ENCODE measurements around the gene SDC4.

SDC4 gene

DNA sequence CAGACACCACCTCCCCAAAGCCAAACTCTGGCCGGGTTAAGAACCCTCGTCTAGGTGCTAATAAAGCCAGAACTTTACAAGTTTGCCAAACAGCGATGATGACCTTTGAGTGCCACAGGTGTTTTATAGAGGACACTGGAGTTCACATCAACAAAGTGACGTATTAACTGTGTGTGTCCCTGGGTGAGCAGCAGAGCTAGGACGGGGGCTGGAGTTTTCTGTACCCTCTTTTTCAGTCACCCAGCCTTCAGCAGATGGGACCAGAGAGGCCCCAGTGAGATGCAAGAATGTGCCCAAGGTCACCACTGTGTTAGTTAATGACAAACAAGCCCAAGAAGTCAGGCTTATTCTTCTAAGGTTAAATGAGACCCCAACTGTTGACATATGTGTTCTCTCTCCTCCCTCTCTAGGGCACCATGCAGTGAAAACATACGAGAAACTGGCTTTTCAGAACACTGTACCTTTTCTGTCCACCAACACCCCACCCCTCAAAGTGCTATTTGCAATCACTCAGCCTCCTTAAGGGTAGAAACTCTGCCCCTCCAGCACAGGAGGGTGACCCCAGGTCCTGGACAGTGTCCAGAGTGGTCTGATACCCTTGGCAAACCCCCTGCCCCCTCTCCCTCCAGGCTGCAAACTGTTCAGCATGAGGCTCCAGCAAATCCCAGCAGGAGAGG is 5.2 kb downstream of the SDC4 start:
- no peak for FAIRE-seq

DNA sequence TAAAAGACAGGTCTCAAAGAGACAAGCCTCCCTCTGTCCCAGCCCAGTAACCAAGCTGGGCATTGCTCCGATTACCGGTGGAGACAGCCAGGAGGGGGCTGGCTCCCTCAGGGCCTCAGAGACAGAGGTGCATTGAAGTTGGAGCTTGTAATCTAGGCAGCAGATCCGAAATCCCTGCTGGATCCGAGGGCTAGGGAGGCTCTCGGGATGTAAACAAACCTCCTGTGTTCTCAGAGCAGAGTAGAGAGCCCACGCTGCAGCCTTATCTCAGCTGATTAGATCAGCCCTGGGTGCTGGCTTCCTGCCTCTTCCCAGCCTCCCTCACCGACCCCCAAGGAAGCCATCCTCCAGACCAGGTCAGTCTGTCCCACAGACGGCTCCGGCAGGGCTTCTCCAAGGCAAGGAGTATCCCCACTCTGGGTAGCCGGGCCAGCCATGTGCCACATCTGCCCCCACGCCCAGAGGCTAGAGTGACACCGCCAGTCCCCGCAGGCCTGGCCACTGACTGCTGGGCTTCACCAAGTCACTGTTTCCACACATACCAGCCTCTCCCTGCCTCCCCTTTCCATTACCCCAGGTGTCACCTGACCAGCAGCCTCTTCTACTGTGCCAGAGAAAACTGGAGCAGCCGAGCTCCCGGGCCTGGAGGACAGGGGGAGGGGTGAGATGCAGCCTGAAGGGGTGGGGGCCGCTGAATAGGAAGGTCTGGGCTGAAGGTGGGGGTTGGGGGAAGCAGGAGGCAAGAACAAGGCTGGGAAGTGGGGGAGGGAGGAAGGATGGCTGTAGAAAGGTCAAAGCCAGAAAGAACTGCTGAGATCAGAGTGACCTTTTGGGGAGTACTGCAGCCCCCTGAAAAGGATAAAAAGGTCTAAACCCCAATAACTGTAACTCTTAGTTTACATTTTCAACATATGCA is 6.0 kb downstream of the SDC4 start:
- FAIRE-seq: no peak

DNA sequence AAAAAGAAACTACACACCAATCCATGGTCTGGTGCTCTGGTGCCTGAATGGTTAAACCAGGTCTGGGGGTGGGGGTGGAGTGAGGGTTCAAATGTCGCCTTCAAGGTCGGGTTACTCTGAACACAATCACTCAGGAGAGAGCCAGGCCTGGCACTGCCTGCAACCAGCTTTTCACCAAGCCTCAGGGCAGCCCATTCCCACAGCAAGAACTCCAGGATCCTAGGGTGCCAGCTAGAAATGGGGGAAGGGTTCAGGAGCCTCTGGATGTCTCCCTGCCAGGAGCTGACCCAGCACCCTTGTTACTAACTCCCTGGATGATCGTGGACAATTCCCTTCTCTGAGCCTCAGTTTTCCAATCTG is 6.7 kb downstream of the SDC4 start:
- FAIRE-seq: no peak

DNA sequence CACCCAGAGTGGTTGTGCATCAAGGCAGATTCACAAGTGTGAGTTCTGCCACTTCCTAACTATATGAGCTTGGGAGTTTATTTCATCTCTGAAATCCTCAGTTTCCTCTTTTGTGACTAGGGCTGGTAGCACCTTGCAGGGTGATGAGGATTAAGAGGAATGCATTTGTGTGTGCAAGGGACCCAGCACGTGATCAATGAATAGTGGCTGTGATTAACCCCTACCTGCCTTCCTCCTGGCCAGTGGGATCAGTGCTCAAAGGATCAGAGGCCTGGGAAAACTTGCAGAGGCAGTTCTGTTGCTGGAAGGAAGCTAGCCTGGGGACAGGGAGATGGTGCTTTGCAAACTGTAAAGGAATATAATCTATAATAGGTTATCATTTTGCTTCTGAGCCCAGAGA is 7.3 kb downstream of the SDC4 start:
- no peak for FAIRE-seq

DNA sequence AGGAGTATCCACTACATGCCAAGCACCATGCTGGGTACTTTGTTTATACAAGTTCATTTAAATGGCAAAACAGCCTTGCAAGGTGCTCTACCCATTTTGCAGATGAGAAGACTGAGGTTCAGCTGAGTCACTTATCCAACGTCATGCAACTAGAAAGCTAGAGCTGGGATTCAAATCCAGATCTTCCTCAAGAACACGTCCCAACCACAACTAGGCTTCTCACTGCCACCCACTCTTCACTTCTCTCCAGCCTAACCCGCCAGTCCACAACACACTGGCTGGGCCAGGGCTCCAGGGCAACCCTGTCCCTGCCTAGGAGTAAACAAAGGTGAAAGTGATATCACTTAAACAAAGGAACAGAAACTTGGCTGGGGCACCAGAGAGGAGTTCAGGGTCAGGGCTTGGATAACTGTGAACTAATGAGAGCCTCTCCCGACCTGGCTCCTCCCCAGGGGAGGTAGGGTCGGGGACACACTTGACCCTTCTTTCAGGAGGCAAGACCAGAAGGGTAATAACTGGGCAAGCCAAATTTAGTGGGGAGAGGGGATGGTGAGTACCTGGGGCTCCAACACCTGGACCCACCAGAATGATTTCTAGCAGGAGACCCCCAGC is 7.9 kb downstream of the SDC4 start:
- no peak for FAIRE-seq

DNA sequence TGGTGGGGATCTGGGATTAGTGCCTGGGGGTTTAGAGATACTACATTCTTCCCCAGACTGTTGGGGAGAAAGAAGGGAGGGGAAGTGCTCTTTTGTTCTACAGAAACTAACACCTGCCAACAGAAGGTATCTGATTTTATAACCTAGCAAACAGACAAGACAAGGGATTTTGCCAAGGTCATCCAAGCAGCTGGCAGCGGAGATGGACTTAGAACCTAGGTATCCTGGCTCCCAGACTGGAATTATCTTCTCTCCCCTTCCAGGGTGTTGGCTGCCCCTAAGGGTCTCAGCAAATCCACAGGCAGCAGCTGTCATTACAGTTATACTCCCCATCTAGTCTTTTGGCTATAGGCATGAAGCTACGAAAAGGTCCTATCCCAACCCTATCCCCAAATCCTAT is 8.4 kb downstream of the SDC4 start:
- no peak for FAIRE-seq

DNA sequence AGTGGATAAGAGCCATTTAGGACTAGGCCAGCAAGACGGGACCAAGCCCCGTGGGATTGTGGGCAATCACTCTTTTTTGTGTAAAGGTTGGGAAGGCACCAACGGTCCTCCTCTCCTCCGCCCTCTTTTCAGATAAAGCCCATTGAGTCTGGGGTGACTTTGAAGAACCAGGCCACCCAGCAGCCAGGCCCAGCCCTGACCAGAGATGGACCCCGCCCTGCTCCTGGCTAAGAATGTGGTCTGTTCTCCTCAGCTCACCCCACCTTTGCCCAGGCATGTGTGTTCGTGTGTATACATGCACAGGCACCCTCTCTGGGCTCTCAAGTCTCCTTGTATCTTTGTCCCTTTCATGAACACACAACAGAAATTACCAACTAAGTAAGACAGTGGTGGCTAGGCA is 9.1 kb downstream of the SDC4 start:
- FAIRE-seq: no peak

DNA sequence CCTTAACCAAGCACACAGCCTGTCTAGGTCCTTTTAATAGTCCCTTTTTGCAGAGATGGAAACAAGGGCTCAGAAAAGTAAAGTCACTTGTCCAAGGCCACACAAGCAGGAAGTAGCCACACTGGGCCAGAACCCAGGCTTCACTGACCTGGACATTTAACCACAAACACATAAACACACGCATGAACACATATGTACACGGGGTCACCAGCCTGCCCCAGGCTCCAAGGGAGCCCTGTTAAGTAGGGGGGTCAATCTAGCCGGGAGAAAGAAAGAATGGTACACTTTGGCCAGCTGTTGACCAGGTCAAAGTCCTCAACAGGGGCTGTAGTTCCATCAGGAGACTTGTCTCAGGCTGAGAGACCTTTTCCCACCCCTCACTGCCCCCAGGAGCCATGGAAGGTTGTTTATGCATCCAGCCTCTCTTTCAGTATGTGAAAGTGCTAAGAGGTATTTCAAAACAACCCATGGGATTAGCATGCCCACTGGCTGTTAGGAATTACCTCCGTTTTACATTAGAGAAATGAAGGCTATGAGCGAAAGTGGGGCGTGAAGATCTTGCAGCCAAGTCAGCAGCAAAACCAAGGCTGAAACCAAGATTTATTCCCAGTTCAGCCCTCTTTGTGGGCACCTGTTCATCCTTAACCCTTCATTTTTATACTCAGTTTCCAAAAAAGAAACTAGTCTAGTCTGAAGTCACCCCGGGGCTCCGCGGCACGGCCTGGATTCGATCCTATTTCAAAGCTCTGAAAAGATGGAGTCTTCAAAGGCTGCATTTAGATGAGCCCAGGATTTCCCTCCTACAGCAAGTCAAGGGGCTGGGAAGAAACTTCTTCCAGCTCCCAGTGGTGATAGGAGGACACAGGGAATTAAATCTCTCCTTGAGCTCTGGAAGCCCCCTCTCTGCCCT is 9.8 kb downstream of the SDC4 start:
- FAIRE-seq: no peak

DNA sequence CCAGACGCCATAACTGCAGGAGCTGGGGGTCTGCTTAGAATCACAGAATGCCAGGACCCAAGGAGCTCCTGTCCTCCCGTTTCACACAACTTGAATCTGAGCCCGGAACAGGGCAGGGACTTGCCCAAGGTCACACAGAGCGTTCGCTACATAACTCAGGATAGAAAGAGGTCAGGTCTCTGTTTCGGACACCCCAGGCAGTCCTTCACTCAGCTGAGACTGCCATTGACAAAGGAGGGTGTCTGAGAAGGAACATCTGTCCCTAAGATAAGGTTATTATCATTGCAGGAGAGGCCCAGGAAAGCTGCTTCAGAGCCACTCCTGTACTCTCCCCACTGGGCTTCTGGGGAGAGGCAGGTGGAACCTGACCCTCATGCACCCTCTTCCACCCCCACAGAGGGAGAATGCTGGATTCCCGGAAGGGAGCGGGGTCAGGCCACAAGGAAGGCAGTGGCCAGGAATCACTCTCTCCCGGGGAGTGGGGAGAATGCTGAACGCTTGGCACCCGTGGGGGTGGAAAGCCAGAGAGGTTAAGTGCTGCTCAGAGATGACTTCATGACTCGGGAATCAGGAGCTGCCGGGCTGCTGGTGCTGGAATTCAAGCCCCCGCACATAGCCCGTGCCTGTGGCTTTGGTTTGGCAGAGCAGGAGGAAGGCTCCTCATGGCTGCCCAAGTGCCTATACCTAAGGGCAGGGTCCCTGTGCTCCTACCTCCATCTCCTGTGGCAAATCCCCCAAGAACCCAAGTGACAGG is 10.7 kb downstream of the SDC4 start:
- no peak for FAIRE-seq

DNA sequence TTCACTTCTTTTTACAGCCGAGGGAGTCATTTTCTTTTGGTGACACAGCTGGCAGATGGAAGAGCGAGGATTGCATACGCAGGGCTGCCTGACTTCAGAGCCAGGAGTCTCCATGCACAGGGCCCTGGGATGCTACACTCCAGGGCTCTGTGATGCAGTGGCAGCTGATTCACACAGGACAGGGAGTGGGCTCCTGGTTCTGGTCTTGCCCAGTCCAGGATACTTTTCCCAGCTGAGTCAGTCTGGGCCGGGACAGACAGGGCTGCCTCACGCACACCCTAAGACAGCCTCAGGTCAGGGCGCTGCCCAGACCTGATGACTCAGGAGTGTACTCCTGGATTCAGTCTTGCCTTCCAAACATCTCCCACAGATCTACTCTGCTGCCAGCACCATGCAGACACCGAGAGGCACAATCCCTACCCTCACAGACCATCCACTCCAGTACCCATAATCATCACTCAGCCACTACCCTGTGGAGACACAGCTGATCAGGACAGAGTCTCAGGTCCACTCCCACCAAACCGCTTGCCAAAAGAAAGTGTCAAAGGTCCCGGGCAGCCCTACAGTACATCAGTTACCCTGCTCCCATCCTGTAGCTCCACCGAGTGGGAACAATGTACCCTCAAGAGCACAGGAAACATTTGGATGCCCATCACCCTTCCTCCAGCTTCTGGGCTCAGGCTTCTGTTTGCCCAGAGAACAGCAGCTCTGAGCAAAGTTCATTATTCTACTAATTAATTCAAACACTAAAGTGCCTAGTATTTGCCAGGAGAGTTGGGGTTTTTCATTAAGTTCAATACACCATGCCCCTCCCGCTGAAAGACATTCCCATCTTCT is 11.5 kb downstream of the SDC4 start:
- FAIRE-seq: no peak

DNA sequence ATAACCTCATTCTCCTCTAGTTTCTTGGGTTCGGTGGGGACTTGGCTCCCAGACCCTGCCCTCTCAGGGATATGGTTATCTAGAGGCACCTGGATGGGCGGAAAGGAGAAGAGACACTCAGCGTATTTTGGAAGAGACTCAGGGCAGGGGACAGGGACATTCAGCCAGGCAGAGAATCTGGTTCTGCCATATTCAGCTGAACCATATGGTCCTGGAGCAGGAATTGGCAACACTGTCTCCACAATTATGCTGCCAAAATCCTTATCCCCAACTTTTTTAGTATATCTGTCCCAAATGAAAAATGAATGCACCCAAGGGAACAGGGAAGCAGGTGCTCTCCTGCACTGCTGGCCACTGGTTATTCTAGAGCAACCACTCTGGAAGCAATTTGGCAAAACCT is 17.7 kb downstream of the SDC4 start:
- FAIRE-seq: no peak

DNA sequence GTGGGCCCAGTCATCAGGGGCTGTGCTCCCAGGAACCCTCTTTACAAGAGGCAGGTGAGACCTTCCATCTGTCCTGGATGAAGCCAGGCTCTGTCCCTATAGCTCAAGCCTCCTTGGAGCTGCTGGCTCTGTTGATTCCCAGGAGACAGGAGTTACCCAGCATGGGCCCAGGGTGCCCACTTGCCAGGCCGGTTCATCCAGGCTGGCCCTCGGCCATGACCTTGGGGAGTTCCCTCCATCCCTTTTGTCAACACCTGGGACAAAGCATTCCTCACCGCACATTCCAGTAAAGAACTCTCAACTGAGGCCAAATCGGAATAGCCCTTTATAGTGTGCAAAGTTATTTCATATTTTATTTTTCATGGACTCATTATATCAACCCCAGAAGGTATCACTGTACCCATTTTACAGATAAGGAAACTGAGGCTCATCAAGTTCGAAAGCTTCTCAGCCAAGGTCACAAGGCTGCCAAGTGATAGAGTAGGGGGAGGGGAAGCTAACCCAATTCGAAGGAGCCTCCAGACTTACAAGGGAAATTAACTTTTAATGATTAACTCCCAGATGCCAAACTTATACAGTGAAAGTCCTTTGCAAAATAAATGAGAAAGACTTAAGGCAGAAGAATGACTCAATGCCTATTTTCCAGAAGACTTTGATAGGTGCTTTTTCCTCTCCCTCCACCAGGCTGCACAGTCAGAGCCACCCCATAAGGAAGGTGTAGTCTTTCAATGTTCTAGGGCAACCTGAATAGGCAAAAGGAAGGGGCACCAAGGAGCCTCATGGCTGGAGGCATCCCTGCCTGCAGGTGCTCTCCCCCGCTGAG is 18.5 kb downstream of the SDC4 start:
- no peak for FAIRE-seq

DNA sequence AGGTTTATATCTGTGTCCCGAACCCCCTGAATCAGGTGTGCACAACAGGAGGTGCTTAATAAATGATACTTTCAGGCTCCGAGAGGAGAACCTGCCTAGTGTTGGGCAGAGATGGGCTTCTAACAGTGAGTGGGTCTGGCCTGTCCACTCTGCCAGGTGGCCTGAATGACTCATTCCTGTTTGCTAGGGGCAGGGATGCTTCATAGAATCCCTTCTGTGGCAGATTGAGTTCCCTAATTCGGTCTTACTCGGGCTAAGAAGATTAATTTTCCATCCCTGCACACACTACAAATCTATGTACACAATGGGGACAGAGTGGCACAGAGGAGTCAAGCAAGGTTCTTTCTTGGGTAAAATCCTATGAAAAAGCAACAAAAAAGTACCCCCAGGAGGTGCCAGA is 19.8 kb downstream of the SDC4 start:
- FAIRE-seq: no peak

DNA sequence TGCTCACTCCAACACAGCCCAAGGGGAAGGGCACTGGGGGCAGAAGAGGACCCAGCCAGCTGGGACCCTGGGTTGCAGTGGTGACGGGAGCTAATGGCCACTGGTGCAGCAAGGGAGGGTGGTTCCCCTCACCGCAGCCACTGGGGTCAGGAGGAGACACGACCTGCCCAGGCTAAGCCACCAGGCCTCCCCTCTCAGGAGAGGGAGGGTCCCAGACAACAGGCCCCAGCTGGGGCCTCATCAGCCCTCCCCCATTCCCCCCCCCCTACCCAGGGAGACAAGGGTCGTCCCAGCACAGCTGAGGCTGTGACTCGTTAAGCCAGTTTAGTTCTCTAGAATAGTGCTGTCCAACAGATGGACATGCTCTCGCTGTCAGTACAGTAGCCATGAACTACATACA is 22.9 kb downstream of the SDC4 start:
- FAIRE-seq: no peak

DNA sequence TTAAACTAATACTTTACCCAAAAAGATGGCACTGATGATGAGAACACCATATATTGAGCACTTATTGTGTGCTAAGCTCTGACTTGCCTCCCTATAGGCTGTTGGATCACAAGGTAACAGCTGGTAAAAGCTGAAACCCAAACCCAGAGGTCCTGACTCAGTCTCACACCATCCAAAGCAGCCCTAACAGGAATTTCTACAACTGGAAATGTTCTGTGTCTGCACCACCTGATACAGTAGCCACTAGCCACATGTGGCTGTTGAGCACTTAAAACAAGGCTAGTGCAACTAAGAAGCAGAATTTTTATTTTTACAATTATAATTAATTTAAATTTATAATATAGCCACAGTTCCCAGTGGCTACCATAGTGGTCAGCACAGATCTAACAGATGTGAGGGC is 24.5 kb downstream of the SDC4 start:
- no peak for FAIRE-seq

DNA sequence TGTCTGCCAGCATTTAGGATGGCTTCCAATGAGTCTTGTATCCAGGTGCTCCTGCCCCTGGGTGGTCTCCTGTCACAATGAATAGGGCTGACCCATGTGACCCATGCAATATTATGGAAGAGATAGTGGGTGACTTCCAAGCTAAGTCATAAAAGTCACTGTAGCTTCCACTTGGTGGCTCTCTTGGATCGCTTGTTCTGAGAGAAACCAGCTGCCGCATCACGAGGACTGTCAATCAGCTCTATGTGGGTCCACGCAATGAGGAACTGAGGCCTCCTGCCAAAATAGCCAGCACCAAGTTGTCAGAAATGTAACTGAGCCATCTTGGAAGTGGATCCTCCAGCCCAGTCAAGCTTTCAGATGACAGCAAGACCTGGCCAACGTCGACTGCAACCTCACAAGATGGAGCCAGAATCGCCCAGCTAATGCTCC is 25.3 kb downstream of the SDC4 start:
- no peak for FAIRE-seq

DNA sequence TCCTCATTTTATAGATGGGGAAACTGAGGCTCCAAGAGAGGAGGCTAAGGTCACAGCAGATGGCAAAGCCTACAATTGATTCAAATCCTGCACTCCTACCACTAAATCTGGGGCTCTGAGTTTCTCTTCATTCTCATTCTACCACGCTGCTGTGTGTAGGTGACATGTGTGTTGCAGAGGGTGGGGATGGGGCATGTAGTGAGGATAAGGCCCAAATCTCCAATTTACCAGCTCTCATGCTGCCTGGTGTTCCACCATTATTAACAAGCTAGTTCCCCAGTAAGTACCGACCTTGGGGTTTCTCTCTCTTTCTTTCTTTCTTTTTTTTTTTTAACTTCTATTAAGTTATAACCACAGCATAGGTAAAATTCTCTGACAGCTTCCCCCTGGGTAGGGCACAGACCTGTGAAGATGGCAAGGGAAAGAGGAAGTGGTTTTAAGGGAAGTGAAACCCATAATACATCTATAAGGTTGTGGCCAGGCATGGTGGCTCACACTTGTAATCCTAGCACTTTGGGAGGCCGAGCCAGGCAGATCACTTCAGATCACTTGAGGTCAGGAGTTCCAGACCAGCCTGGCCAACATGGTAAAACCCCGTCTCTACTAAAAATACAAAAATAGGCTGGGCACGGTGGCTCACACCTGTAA is 27.2 kb downstream of the SDC4 start:
- no peak for FAIRE-seq

DNA sequence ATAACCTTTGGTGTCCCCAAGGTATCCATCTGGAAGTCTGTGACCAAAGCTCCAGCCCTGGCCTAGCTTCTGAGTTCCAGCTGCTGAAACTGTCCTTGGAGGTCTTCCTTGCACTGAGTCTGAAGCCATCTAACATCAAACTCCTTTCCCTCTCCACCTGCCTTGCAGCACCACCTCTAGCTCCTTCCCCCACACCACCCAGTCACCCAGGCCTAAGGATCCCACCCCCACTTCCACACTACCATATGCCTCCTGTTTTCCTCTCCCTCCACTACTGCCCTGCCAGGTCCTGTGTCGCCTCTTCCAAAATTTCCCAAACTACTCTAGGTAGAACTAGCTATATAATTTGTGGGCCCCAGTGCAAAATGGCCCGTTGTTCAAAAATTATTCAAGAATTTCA is 29.3 kb downstream of the SDC4 start:
- FAIRE-seq: no peak

DNA sequence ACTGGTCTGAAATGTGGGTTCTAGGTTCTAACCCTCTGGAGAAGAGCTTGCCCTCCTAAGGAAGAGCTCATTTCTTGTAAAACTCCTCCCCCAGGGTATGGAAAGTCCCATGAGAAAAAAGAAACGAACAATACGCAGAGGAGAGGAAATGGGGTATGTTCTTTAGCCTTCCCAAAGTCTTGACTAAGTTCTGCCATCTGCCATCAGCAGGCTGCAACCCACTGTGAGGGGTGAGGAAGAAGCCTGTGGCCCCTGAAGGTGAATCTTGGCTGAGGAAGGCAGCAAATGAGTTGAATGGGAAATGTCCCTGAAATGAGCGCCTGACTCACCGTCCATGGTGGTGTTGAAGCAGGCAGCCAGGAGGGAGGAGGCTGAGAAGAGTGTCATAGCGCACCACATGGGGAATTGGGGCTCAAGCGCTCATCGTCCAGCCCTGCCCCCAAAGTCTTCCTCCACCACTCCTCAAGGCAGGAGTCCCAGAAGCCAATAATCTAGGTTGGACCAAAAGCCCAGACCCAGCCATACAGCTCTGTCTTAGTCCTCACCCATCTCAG is 29.8 kb downstream of the SDC4 start:
- FAIRE-seq: no peak

DNA sequence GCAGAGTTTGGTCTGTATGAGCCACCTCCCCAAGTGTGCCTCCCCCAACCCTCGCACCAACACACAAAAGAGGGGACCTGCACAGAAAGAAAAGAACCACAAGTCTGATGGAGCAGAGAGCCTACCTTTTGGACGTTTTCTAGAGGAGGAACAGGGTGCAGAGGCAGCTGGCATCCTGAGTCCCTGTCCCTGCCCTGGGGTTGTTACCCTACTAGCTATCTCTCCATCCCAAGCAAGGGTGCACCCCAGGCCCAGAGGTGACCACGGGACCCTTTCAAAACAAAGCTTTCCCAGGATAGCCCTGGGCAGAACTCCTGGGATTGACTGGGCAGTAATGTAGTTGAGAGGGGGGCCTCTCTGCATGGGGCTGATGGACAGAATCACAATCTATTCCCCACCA is 30.4 kb downstream of the SDC4 start:
- no peak for FAIRE-seq
